Naive thymus-derived CD8-positive, alpha-beta T cell (primary cell): Measurements from ENCODE around the gene GPS2. TPM values are rescaled to one million over a fixed set of nuclear protein-coding genes. Genes with fewer than 3 reads are reported as not detected.
A peak's percentile ranks its signal among the peaks of the same experiment; 100 is the strongest.

ENCODE experiments used
- ATAC-seq, 2 donors: fragments of 150-1000 bp; cut with Tn5 transposase in 1 of 2; sonication (Bioruptor Pico), chemical (Tn5 transposase) in 1 of 2; 1 replicate in 1 of 2; 2 replicates in 1 of 2; pipeline ENCODE4 v1.10.0; 2021; ENCODE audit warnings: mild to moderate bottlenecking in 2 of 2, moderate library complexity in 2 of 2
- POLR2A ChIA-PET: fragments of 350-600 bp; sonication (Branson Sonifier 250); formaldehyde crosslinking; loops from one replicate; lab custom pipeline; 2021; ENCODE audit warnings: antibody characterized with exemption; lab: Charles Lee
- DNase-seq, 10 donors: peaks; one replicate each; pipeline versions ENCODE4 v3.0.0 to v3.0.0-alpha.2; 2020 to 2022
- H3K27ac Mint-ChIP-seq, 10 donors: one replicate each; pipeline ENCODE4 v1.8.0; 2020 to 2022; ENCODE audit warnings: mild to moderate bottlenecking in 10 of 10, mixed read lengths in 10 of 10, moderate library complexity in 4 of 10, inconsistent platforms in 1 of 10
- H3K27me3 Mint-ChIP-seq, 5 donors: one replicate each; pipeline ENCODE4 v1.8.0; 2021 to 2022; ENCODE audit warnings: mixed read lengths in 5 of 5
- H3K36me3 Mint-ChIP-seq, 3 donors: one replicate each; pipeline ENCODE4 v1.8.0; 2020 to 2022; ENCODE audit warnings: mixed read lengths in 3 of 3, mild to moderate bottlenecking in 2 of 3, inconsistent platforms in 1 of 3
- H3K4me1 Mint-ChIP-seq, 4 donors: one replicate each; pipeline ENCODE4 v1.8.0; 2021 to 2022; ENCODE audit warnings: mixed read lengths in 4 of 4
- H3K4me3 Mint-ChIP-seq, 10 donors: one replicate each; pipeline ENCODE4 v1.8.0; 2020 to 2022; ENCODE audit warnings: mild to moderate bottlenecking in 10 of 10, mixed read lengths in 10 of 10, moderate library complexity in 6 of 10, inconsistent platforms in 1 of 10
- H3K9me3 Mint-ChIP-seq, 9 donors: one replicate each; pipeline ENCODE4 v1.8.0; 2020 to 2022; ENCODE audit warnings: mixed read lengths in 9 of 9, mild to moderate bottlenecking in 3 of 9, inconsistent platforms in 1 of 9, moderate library complexity in 1 of 9
- polyA plus RNA-seq, 3 donors: library from polyadenylated mRNA; unstranded; fragments of 300-500 nt; fragmentation: Illumina TruSeq; gene quantifications; one replicate each; pipeline ENCODE4 v1.2.3, GENCODE V29; 2021
- total RNA-seq, 8 experiments: library from RNA in 2 of 8; stranded (reverse) in 2 of 8; gene quantifications; one replicate each; pipeline ENCODE4 v1.2.3 and lab custom pipeline; 2021 to 2026

GPS2 gene
- 100 to 1,000 TPM; 146 to 147 TPM for total RNA-seq
- 100 to 1,000 TPM in 1 of 3 donors, 10 to 100 TPM in 2; 75.7 to 107 (median 98.6) TPM for polyA plus RNA-seq
- 1.7 to 7.4 (median 3.6) reads per million in 6 experiments for total RNA-seq (lab: John Stamatoyannopoulos, UW)

- Mint-ChIP-seq H3K27me3 (no peaks in the 10 kb centered on the region), H3K27ac (peak within 1 kb of the TSS; percentile 88 to 98 (median 96)), H3K9me3 (no peaks in the 10 kb centered on the region), H3K36me3 (peaks cover 8 to 61% (median 23%) of the 10 kb centered on the region in 3 donors), H3K4me1 (peaks cover 29 to 65% (median 53%) of the 10 kb centered on the region in 4 donors), H3K4me3 (peak within 1 kb of the TSS; percentile 81 to 97 (median 91))
- POLR2A ChIA-PET = interaction anchor here (0.6 to 14.2 kb wide), 17 partner anchors 9 to 900 kb away, joined by 3 to 168 read pairs (median 6); partner anchors contain the start of genes ACAP1, CLDN7, NEURL4 and PLSCR3
- peak; percentile 83 to 89 for ATAC-seq
- DNase-seq = peak; percentile 88 to 95 (median 92)
Measured at GRCh38 chr17:7314719-7315569, at the start of gene GPS2. GPS2 (minus strand) TSS chr17:7315360; CDS start chr17:7315052, 308 bp downstream.

- Mint-ChIP-seq H3K27ac (no peak overlapping the region), H3K4me1 (no peaks in the 10 kb centered on the region), H3K27me3 (peaks cover 0 to 7% (median 0%) of the 10 kb centered on the region in 5 donors), H3K36me3 (no peaks in the 10 kb centered on the region), H3K4me3 (no peak overlapping the region), H3K9me3 (no peaks in the 10 kb centered on the region)
- POLR2A ChIA-PET = no interaction called here
- ATAC-seq (no peak), DNase-seq (no peak)
Measured at GRCh38 chr17:7363311-7363710, 48.2 kb upstream of the GPS2 start.

- Mint-ChIP-seq H3K27me3 (peaks cover 0 to 7% (median 0%) of the 10 kb centered on the region in 5 donors), H3K4me1 (peaks cover 0 to 2% (median 0%) of the 10 kb centered on the region in 4 donors), H3K27ac (peak overlapping the region in 1 of 10 donors; percentile 73), H3K36me3 (no peaks in the 10 kb centered on the region), H3K4me3 (no peak overlapping the region), H3K9me3 (no peaks in the 10 kb centered on the region)
- ATAC-seq (no peak), DNase-seq (no peak)
- POLR2A ChIA-PET = interaction anchor here (0.7 to 1.6 kb wide), 5 partner anchors 22 to 118 kb away, joined by 3 to 8 read pairs (median 4); partner anchors contain the start of genes CHRNB1 and ZBTB4
Measured at GRCh38 chr17:7361906-7362305, 46.7 kb upstream of the GPS2 start.

- Mint-ChIP-seq H3K27ac (peak overlapping the region in 1 of 10 donors; percentile 50), H3K36me3 (peaks cover 0 to 4% (median 0%) of the 10 kb centered on the region in 3 donors), H3K4me3 (no peak overlapping the region), H3K4me1 (peaks cover 13 to 35% (median 30%) of the 10 kb centered on the region in 4 donors), H3K9me3 (no peaks in the 10 kb centered on the region), H3K27me3 (peaks cover 0 to 7% (median 0%) of the 10 kb centered on the region in 5 donors)
- DNase-seq = no peak
- POLR2A ChIA-PET = interaction anchor here (0.7 kb wide), 1 partner anchor 113 kb away, joined by 4 read pairs; no protein-coding TSS in a partner anchor
- ATAC-seq = no peak
Measured at GRCh38 chr17:7357381-7357780, 42.2 kb upstream of the GPS2 start.

GRCh38 chr17:7356756-7357155, 41.6 kb upstream of the GPS2 start:
- no peaks in the 10 kb centered on the region for H3K9me3 Mint-ChIP-seq
- H3K36me3 Mint-ChIP-seq = peaks cover 0 to 4% (median 0%) of the 10 kb centered on the region in 3 donors
- peaks cover 0 to 4% (median 0%) of the 10 kb centered on the region in 5 donors for H3K27me3 Mint-ChIP-seq
- H3K4me1 Mint-ChIP-seq = peaks cover 13 to 37% (median 32%) of the 10 kb centered on the region in 4 donors
- POLR2A ChIA-PET = interaction anchor here (0.6 to 5.1 kb wide), 9 partner anchors 20 to 128 kb away, joined by 3 to 65 read pairs (median 7); partner anchors contain the start of genes ACAP1, FGF11, PLSCR3 and POLR2A
- H3K27ac Mint-ChIP-seq = peak overlapping the region in 1 of 10 donors; percentile 64
- ATAC-seq (no peak), DNase-seq (no peak)
- H3K4me3 Mint-ChIP-seq = no peak overlapping the region

- ATAC-seq (peak; percentile 57 to 76), DNase-seq (peak; percentile 68 to 90 (median 82))
- no peaks in the 10 kb centered on the region for H3K9me3 Mint-ChIP-seq
- H3K27me3 Mint-ChIP-seq = no peaks in the 10 kb centered on the region
- peaks cover 13 to 42% (median 34%) of the 10 kb centered on the region in 4 donors for H3K4me1 Mint-ChIP-seq
- no peak overlapping the region for H3K4me3 Mint-ChIP-seq
- POLR2A ChIA-PET = interaction anchor here (0.6 to 5.1 kb wide), 17 partner anchors 19 to 233 kb away, joined by 3 to 65 read pairs (median 6); partner anchors contain the start of genes ACAP1, FGF11, GPS2 and PLSCR3
- peaks cover 0 to 7% (median 0%) of the 10 kb centered on the region in 3 donors for H3K36me3 Mint-ChIP-seq
- peak overlapping the region in 5 of 10 donors; percentile 29 to 78 (median 64) for H3K27ac Mint-ChIP-seq
Measured at GRCh38 chr17:7356072-7356549, 41.0 kb upstream of the GPS2 start.

- H3K36me3 Mint-ChIP-seq = peaks cover 0 to 7% (median 0%) of the 10 kb centered on the region in 3 donors
- no peak for DNase-seq
- no peaks in the 10 kb centered on the region for H3K27me3 Mint-ChIP-seq
- POLR2A ChIA-PET = interaction anchor here (0.6 to 5.1 kb wide), 16 partner anchors 19 to 234 kb away, joined by 3 to 65 read pairs (median 6); partner anchors contain the start of genes ACAP1, FGF11, GPS2 and PLSCR3
- no peaks in the 10 kb centered on the region for H3K9me3 Mint-ChIP-seq
- H3K4me3 Mint-ChIP-seq = no peak overlapping the region
- H3K4me1 Mint-ChIP-seq = peaks cover 13 to 47% (median 37%) of the 10 kb centered on the region in 4 donors
- peak overlapping the region in 3 of 10 donors; percentile 29 to 65 (median 64) for H3K27ac Mint-ChIP-seq
- no peak for ATAC-seq
Measured at GRCh38 chr17:7355573-7355972, 40.4 kb upstream of the GPS2 start.

- Mint-ChIP-seq H3K4me1 (peaks cover 13 to 52% (median 40%) of the 10 kb centered on the region in 4 donors), H3K4me3 (peak within 1 kb of the TSS in 5 of 10 donors; percentile 7 to 60 (median 18)), H3K9me3 (no peaks in the 10 kb centered on the region), H3K36me3 (peaks cover 0 to 11% (median 0%) of the 10 kb centered on the region in 3 donors), H3K27me3 (no peaks in the 10 kb centered on the region), H3K27ac (peak within 1 kb of the TSS in 9 of 10 donors; percentile 29 to 91 (median 80))
- DNase-seq = no peak
- no peak for ATAC-seq
- POLR2A ChIA-PET = interaction anchor here (0.6 to 5.1 kb wide), 14 partner anchors 18 to 234 kb away, joined by 3 to 65 read pairs (median 4); partner anchors contain the start of genes ACAP1, FGF11, GPS2 and TMEM102
Measured at GRCh38 chr17:7355053-7355452, 39.9 kb upstream of the GPS2 start, which contains the start of gene TMEM95. TMEM95 (plus strand) TSS chr17:7355156; CDS start chr17:7355205, 49 bp downstream.

- H3K9me3 Mint-ChIP-seq = no peaks in the 10 kb centered on the region
- H3K27me3 Mint-ChIP-seq = no peaks in the 10 kb centered on the region
- peaks cover 15 to 58% (median 45%) of the 10 kb centered on the region in 4 donors for H3K4me1 Mint-ChIP-seq
- DNase-seq = no peak
- peak overlapping the region in 9 of 10 donors; percentile 15 to 91 (median 80) for H3K27ac Mint-ChIP-seq
- no peak for ATAC-seq
- H3K36me3 Mint-ChIP-seq = peaks cover 0 to 17% (median 4%) of the 10 kb centered on the region in 3 donors
- POLR2A ChIA-PET = interaction anchor here (0.6 to 5.1 kb wide), 10 partner anchors 18 to 101 kb away, joined by 3 to 65 read pairs (median 3); partner anchors contain the start of genes ACAP1, FGF11, GPS2 and TMEM102
- peak overlapping the region in 4 of 10 donors; percentile 7 to 60 (median 14) for H3K4me3 Mint-ChIP-seq
Measured at GRCh38 chr17:7354262-7354843, 39.2 kb upstream of the GPS2 start.

GRCh38 chr17:7352910-7353635, 37.9 kb upstream of the GPS2 start:
- peak in 1 of 10 donors; percentile 63 for DNase-seq
- H3K4me3 Mint-ChIP-seq = peak overlapping the region; percentile 74 to 92 (median 86)
- H3K9me3 Mint-ChIP-seq = no peaks in the 10 kb centered on the region
- H3K27ac Mint-ChIP-seq = peak overlapping the region; percentile 27 to 91 (median 86)
- POLR2A ChIA-PET = interaction anchor here (0.6 to 5.1 kb wide), 9 partner anchors 16 to 131 kb away, joined by 3 to 65 read pairs (median 5); partner anchors contain the start of genes ACAP1, FGF11, GPS2 and POLR2A
- no peaks in the 10 kb centered on the region for H3K27me3 Mint-ChIP-seq
- H3K4me1 Mint-ChIP-seq = peaks cover 20 to 70% (median 51%) of the 10 kb centered on the region in 4 donors
- H3K36me3 Mint-ChIP-seq = peaks cover 0 to 29% (median 5%) of the 10 kb centered on the region in 3 donors
- no peak for ATAC-seq
